Eye (tissue), 1 donor: ENCODE results near the gene DIP2C.

Experiments used
- DNase-seq: peaks from one replicate; pipeline ENCODE4 v3.0.0-alpha.2; 2015

Gene DIP2C

GRCh38 chr10:565676-566075 lies 123.8 kb downstream of the DIP2C start:
- no peak for DNase-seq

- DNase-seq = no peak
Observed at GRCh38 chr10:565146-565545, 124.3 kb downstream of the DIP2C start.

DNA sequence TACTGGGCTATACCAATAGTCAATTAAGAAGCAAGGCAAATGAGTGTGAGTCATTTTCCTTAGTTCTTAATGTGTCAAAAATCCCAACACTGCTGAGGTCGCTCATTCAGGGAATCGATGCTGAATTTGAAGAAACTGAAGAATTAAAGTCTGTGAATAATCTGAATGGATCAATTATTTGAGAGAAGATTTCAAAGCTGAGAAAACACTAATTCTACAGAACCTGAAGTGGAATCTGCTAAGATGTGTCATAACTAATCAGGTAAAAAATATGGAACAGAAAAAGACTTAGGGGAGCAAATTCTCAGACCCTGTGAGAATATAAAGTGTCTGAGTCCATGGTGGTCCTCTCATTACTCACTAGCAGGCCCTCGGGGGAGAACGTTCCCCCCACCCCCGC lies 125.6 kb downstream of the DIP2C start:
- DNase-seq = no peak

DNA sequence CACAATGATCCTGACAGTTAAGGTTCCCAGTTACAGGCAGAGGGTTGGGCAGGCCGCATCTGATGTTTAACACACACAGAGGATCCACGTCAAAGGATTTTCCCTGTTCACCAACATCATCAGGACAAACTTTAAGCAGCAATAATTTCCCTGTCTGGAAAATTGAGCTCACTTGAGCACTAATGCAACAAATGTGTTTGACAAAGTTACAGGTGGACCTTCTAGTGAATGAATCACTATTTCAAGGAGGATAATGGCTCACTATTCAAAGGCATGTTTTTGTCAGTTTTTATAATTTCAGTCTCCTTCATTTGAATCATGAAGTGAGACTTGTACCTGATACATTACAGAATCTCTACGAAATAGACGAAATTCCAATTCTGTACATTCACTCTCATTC lies 127.3 kb downstream of the DIP2C start:
- no peak for DNase-seq

DNA sequence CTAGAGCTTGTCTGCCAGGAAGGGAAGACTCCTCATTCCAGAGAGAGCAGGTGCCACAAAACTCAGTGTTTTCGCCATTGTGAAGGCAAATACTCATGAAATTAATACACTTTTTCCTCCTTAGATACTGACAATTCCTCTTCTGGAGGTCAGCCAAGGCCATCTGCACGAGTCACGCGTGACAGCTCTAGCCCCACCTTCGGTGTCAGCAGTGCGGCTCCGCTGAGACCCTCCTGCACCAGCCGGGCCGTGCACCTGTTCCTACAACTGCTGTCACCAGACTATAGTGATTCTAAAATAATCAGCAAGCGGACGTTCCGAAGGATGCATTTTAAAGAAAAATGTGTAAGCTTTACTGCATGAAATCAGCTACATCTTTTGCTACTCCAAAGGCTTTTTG lies 127.7 kb downstream of the DIP2C start:
- no peak for DNase-seq

DNA sequence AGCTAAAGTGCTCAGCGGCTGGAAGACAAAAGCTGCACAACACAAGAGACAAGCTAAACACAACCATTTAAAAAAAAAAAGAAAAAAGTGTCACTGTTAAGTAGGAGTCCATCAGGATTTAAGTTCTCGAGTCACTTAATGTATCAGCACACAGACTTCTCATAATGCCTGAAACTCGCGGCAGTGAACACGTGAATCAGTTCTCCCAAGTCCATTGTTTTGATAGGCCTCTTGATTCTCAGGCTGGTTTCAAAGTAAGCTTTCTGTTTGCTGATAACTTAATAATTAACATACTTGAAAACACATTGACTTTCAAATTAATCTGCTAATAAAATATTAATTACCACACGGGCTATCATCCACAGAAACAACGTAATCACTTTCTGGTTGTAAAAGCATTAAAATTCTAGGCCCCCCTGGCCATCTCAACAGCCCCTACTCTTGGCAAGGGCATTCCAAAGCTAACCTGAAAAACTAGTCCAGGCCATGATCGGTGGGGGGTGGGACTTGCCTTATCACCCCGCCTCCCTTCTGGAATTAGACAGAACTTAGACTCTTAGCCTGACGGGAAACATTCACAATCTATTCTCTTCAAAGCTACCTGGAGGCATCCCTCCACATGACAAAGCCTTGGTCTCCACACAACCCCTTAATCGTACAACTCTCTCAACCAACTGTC lies 129.0 kb downstream of the DIP2C start:
- DNase-seq = no peak

DNA sequence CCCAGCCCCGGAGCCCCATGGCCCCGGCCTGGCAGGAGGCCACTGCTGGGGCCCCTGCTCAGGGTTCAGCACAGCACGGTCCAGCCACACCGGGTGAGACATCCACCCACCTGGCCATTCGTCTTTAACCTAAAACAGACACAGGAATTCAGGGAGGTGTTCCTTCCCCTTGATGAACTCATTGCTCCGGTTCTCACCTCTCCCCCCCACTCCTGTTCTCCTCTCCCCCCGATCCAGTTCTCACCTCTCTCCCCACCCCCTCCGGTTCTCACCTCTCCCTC lies 129.8 kb downstream of the DIP2C start:
- DNase-seq = no peak

DNA sequence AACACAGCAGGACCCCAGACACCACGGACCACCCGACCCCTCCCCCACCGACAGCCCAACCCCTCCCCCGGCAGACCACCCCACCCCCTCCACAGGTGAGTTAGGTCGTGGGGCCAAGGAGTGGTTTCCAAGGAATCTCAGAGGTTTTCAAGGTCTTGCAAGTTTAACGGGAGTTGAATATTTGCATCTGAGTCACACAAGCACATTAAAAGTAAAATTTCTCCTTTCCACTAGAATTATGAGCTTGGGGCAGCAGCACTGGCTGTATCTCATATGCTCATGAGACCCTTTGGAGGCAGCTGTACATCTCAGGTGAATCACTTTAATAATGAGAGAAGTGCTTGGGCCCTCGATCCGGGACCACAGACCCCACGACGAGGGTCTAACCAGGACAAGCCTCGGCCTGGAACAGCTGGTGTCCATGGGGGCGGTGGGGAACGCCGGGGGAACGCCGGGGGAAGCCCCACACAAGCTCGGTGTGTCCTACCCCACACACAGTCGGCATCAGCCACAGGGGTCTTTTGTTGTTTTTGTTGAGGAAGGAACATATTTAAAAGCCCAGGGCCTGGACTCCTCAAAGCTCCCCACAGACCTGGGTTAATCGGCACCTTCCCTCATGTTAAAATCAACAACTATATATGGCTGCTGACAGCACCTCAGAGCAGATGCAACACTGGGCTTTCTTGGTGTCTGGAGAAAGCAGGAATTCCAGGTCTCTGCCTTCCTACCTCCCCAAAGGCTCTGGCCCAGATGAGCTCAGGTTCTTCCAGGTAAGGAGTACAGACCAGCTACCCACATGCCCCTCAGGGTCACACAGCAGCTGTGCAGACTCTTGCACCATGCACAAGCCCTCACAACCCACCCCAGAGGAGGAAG lies 130.3 kb downstream of the DIP2C start:
- DNase-seq = no peak

- DNase-seq = no peak
Observed at GRCh38 chr10:558364-558763, 131.1 kb downstream of the DIP2C start.

DNA sequence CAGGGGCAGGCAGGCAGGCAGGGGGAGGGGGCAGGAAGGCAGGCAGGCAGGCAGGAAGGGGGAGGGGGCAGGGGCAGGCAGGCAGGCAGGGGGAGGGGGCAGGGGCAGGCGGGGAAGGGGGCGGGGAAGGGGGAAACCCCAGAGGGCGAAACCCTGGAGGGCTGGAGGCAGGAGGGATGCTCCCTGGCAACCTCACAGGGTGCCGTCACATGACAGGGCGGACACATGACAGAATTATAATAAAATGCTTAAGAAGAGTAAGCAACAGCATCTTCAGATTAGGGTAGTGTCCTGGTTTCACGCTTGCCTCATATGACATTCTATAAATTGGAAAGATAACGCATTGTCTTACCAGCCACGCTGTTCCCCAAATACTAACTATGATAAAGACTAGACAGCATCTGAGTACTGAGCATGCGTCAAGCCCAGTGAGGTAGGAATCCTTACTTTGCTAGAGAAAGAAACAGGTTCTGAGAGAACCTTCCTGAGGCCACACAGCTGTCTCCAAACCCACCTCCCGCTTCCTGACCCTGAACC lies 131.6 kb downstream of the DIP2C start:
- DNase-seq = peak; percentile 61

DNA sequence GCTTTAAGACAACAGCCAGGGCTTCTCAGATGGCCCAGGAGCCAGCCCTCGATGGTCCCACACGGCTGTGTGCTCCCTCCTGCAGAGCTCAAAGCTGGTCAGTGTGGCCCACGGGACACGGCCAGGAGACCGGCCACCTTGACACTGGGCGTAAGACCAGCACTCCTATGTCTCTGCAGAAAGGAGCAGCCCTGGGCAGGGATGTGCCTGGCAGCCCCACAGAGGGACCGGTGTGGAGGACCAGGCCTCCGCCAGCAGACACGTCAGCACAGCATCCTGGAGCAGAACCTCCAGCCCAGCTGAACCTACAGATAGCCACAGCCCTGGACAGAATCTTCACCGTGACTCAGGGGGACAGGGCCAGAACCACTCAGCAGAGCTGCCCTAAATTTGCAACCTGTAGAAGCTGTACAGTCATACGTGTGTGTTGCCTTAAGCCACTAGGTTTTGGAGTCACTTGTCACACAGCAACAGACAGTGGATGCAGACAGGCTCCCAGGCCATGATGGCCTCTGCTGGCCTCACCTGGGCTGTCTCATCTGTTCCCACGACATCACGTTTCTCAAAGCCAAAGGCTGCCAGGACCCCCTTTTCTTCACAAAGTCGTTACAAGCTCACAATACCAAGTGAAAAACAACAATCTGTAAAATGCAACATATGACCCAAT lies 132.4 kb downstream of the DIP2C start:
- DNase-seq = no peak

DNA sequence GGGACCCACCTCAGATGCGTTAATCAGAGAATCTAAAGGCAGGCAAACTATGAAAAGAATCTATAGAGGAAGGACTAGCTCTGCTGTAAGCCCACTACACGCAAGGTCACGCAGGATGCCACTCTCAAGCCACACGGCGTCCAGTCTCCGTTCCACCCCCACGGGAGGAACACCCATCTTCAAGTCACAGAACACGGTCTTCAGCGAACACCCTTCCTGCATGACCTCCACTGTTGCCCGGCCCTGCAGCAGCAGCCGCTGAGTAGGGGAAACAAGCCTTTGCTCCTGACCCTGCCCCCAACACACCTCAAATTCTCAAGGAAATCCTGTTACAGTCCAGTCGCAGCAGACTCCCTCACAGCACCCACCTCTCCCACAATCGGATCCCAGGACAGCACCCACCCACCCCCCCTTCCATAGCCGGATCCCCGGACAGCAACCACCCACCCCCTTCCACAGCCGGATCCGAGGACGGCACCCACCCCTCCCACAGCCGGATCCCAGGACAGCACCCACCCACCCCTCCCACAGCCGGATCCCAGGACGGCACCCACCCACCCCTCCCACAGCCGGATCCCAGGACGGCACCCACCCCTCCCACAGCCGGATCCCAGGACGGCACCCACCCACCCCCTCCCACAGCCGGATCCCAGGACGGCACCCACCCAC lies 133.7 kb downstream of the DIP2C start:
- DNase-seq = no peak

GRCh38 chr10:555281-555680 lies 134.2 kb downstream of the DIP2C start:
- no peak for DNase-seq

DNA sequence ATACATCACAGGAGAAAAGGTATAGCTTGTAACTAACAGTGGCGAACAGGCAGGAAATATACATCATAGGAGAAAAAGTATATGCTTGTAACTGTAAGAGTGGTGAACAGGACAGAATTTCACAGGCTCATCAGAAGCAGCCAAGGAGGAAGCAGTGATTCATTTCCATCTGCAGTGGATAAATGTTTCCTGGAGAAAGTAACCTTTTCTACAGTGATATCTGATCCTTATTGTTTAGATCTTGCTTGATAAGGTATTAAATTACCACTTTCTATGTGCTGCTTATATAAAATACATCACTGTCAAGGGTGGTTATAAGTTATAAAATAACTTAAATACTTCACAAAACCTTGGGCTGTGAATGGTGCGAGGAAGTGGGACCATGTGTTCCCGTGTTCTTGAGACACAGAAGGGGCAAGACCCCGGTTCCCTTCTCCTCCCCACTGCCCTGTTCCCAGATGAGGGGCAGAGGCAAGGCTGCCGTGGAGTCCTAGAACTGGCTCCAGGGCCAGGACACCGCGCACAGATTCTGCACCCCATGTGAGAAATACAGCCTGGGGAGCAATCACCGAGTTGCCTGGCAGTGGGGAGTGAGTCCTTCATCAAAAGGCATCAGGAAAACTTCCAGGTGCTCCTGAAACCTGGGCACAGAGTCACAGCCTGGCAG lies 135.2 kb downstream of the DIP2C start:
- DNase-seq = no peak

DNA sequence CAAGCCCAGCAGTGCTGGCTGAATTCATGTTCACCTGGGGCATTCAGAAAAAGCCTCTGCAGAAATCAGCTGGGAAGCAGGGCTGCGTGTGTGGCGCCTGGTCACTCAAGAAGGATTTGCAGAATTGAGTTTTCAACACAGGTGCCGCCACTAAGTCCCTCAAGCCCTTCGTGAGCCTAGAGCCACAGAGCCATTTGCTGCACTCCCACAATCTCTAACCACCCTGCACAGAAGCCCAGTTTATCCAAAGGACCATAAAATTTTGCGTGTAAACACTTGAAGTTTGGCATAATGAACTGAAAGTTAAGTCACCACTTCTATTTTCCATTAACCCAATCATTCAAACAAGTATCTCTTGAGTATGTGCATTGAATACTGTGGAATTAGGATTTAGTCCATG lies 136.2 kb downstream of the DIP2C start:
- DNase-seq = no peak

DNA sequence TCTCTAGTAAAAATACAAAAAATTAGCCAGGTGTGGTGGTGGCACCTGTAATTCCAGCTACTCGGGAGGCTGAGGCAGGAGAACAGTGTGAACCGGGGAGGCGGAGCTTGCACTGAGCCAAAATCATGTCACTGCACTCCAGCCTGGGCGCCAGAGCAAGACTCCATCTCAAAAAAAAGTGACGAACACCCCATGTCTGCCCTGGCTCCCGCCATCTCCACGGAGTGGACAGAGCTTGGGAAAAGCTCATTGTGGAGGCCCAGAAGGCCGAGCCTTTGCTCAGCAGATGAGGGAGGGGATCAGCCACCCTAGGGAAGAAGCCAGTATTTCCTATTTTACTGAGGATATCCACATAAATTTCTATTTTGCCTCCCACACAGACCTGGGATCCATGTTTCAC lies 136.8 kb downstream of the DIP2C start:
- DNase-seq = no peak

GRCh38 chr10:551373-552252 lies 137.9 kb downstream of the DIP2C start:
- DNase-seq = no peak

- DNase-seq = no peak
Observed at GRCh38 chr10:550665-551372, 138.6 kb downstream of the DIP2C start.

- no peak for DNase-seq
Observed at GRCh38 chr10:549391-549790, 140.1 kb downstream of the DIP2C start.

DNA sequence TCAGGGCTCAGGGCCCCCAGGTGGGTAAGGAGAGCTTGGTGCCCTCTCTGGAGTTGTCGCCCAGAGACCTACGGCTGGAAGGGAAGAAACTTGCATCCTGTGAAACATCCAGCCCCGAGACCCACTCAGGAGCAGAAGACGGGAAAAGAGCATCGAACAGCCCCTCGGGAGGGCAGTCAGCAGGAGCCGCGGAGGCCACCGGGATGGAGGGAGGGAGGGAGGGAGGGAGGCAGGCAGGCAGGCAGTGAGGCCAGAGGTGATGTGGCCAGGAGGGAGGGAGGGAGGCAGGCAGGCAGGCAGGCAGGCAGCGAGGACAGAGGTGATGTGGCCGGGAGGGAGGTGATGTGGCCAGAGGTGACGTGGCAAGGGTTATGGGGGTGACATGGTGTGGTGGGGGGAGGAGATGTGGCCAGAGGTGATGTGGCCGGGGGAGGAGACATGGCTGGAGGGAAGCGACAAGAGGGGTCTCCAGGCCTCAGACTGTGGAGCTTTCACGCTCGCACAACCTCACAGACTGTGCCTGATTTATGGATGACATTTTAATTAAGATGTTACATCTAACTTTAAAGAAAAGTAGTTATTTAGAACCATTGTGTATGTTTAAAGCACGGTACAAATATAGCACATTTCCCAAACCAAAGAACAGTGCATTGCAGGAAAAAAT lies 141.1 kb downstream of the DIP2C start:
- peak; percentile 54 for DNase-seq
